GM19099 (cell line): ENCODE data around the gene MGST3.

Experiments
- POLR2A ChIP-seq: IDR thresholded peaks from 3 replicates; pipeline ENCODE4 v1.6.1; 2011; ENCODE audit warnings: low read depth; ENCODE audit not compliant: insufficient read length; ENCODE audit errors: extremely low read depth

Gene MGST3

GRCh38 chr1:165630629-165631341, at the start of gene MGST3:
Gene MGST3, plus strand, starts transcription at chr1:165631234. Its CDS starts 18,614 bp downstream, at chr1:165649848.
- peak; percentile 55 for TF ChIP-seq POLR2A

- TF ChIP-seq POLR2A: no peak
Measured at GRCh38 chr1:165581926-165582325, 49.1 kb upstream of the MGST3 start.

- no peak for TF ChIP-seq POLR2A
Measured at GRCh38 chr1:165586398-165586797, 44.6 kb upstream of the MGST3 start.

- no peak for TF ChIP-seq POLR2A
Measured at GRCh38 chr1:165592945-165593823, 37.9 kb upstream of the MGST3 start.

GRCh38 chr1:165595246-165595938, 35.6 kb upstream of the MGST3 start:
- no peak for TF ChIP-seq POLR2A

- peak; percentile 44 for TF ChIP-seq POLR2A
Measured at GRCh38 chr1:165597883-165598675, 33.0 kb upstream of the MGST3 start.

GRCh38 chr1:165598676-165599059, 32.4 kb upstream of the MGST3 start:
- TF ChIP-seq POLR2A: no peak

GRCh38 chr1:165600793-165601192, 30.2 kb upstream of the MGST3 start:
- no peak for TF ChIP-seq POLR2A

- TF ChIP-seq POLR2A: no peak
Measured at GRCh38 chr1:165603810-165604209, 27.2 kb upstream of the MGST3 start.

GRCh38 chr1:165605246-165605645, 25.8 kb upstream of the MGST3 start:
- no peak for TF ChIP-seq POLR2A

- no peak for TF ChIP-seq POLR2A
Measured at GRCh38 chr1:165610866-165611265, 20.2 kb upstream of the MGST3 start.

- no peak for TF ChIP-seq POLR2A
Measured at GRCh38 chr1:165612062-165612461, 19.0 kb upstream of the MGST3 start.

GRCh38 chr1:165616054-165616612, 14.9 kb upstream of the MGST3 start:
- TF ChIP-seq POLR2A: no peak

GRCh38 chr1:165616987-165617546, 14.0 kb upstream of the MGST3 start:
- TF ChIP-seq POLR2A: no peak
